CD8-positive, alpha-beta memory T cell (primary cell): Measurements from ENCODE around the gene EEIG2. TPM values are rescaled to one million over a fixed set of nuclear protein-coding genes. Genes with fewer than 3 reads are reported as not detected.

Experiments
- CTCF ChIA-PET: fragments of 350-600 bp; sonication (Branson Sonifier 250); formaldehyde crosslinking; loops from one replicate; lab custom pipeline; 2021; ENCODE audit warnings: antibody characterized with exemption; lab: Charles Lee
- POLR2A ChIA-PET: fragments of 350-600 bp; sonication (Branson Sonifier 250); formaldehyde crosslinking; loops from one replicate; lab custom pipeline; 2021; ENCODE audit warnings: antibody characterized with exemption; lab: Charles Lee
- DNase-seq, 5 donors: peaks; one replicate each; pipeline versions ENCODE4 v3.0.0 to v3.0.0-alpha.2; 2020 to 2022; ENCODE audit warnings: mixed read lengths in 1 of 5
- H3K27ac ChIP-seq: one replicate; pipeline ENCODE4 v1.7.0; 2013; ENCODE audit warnings: low read depth, mild to moderate bottlenecking, low read length, moderate library complexity
- H3K27me3 ChIP-seq: 2 replicates; pipeline ENCODE4 v1.7.0; 2013; ENCODE audit warnings: low read length, mild to moderate bottlenecking; ENCODE audit not compliant: insufficient read depth, poor library complexity, severe bottlenecking
- H3K36me3 ChIP-seq: 2 replicates; pipeline ENCODE4 v1.7.0; 2013; ENCODE audit warnings: mild to moderate bottlenecking, low read length, moderate library complexity; ENCODE audit not compliant: insufficient read depth
- H3K4me1 ChIP-seq: 2 replicates; pipeline ENCODE4 v1.7.0; 2013; ENCODE audit warnings: mild to moderate bottlenecking, low read length, moderate library complexity; ENCODE audit not compliant: insufficient read depth
- H3K4me3 ChIP-seq: 2 replicates; pipeline ENCODE4 v1.7.0; 2013; ENCODE audit warnings: mild to moderate bottlenecking, low read length
- H3K9me3 ChIP-seq: 2 replicates; pipeline ENCODE4 v1.7.0; 2013; ENCODE audit warnings: mild to moderate bottlenecking, low read length
- H3K27ac Mint-ChIP-seq, 8 donors: one replicate each; pipeline ENCODE4 v1.8.0; 2020 to 2021; ENCODE audit warnings: mixed read lengths in 8 of 8, mild to moderate bottlenecking in 6 of 8, inconsistent platforms in 3 of 8, moderate library complexity in 3 of 8
- H3K27me3 Mint-ChIP-seq, 2 donors: one replicate each; pipeline ENCODE4 v1.8.0; 2020 to 2021; ENCODE audit warnings: mixed read lengths in 2 of 2, mild to moderate bottlenecking in 1 of 2, moderate library complexity in 1 of 2
- H3K36me3 Mint-ChIP-seq, 3 donors: one replicate each; pipeline ENCODE4 v1.8.0; 2020 to 2021; ENCODE audit warnings: mixed read lengths in 3 of 3, inconsistent platforms in 1 of 3, mild to moderate bottlenecking in 1 of 3
- H3K4me1 Mint-ChIP-seq, 3 donors: one replicate each; pipeline ENCODE4 v1.8.0; 2020 to 2021; ENCODE audit warnings: mixed read lengths in 3 of 3, inconsistent platforms in 1 of 3, mild to moderate bottlenecking in 1 of 3
- H3K4me3 Mint-ChIP-seq, 7 donors: one replicate each; pipeline ENCODE4 v1.8.0; 2020 to 2021; ENCODE audit warnings: mixed read lengths in 7 of 7, mild to moderate bottlenecking in 6 of 7, moderate library complexity in 4 of 7, inconsistent platforms in 2 of 7
- H3K9me3 Mint-ChIP-seq, 5 donors: one replicate each; pipeline ENCODE4 v1.8.0; 2020 to 2022; ENCODE audit warnings: mixed read lengths in 5 of 5, mild to moderate bottlenecking in 3 of 5, moderate library complexity in 2 of 5, inconsistent platforms in 1 of 5
- polyA plus RNA-seq: library from polyadenylated mRNA; unstranded; fragments of 300-500 nt; fragmentation: Illumina TruSeq; gene quantifications from one replicate; pipeline ENCODE4 v1.2.3, GENCODE V29; 2021
- total RNA-seq, 2 experiments: library from RNA; stranded (reverse); gene quantifications; one replicate each; pipeline ENCODE4 v1.2.3, GENCODE V29; 2021

The EEIG2 gene
- total and polyA plus RNA-seq, 3 experiments from 2014 or later, result 2.1 to 21.0 (median 19.4) TPM

GRCh38 chr1:108523829-108524228 is 36.1 kb upstream of the EEIG2 start:
- H3K27ac Mint-ChIP-seq, result no peak overlapping the region
- ChIA-PET POLR2A (no interaction called here), CTCF (no interaction called here)
- H3K4me3 ChIP-seq, result no peak overlapping the region
- no peaks in the 10 kb centered on the region for H3K4me1 Mint-ChIP-seq
- H3K36me3 Mint-ChIP-seq, result peaks cover 0 to 2% (median 0%) of the 10 kb centered on the region in 3 donors
- H3K27me3 Mint-ChIP-seq, result peaks cover 13 to 42% of the 10 kb centered on the region in 2 donors
- DNase-seq, result no peak
- H3K27me3 ChIP-seq, result no peaks in the 10 kb centered on the region
- H3K36me3 ChIP-seq, result no peaks in the 10 kb centered on the region
- H3K9me3 ChIP-seq, result no peaks in the 10 kb centered on the region
- H3K4me1 ChIP-seq, result no peaks in the 10 kb centered on the region
- peaks cover 0 to 3% (median 0%) of the 10 kb centered on the region in 5 donors for H3K9me3 Mint-ChIP-seq
- no peak overlapping the region for H3K27ac ChIP-seq
- H3K4me3 Mint-ChIP-seq, result no peak overlapping the region

- H3K36me3 ChIP-seq, result no peaks in the 10 kb centered on the region
- H3K4me1 ChIP-seq, result no peaks in the 10 kb centered on the region
- Mint-ChIP-seq H3K9me3 (peaks cover 0 to 3% (median 0%) of the 10 kb centered on the region in 5 donors), H3K36me3 (peaks cover 0 to 2% (median 0%) of the 10 kb centered on the region in 3 donors), H3K27ac (no peak overlapping the region), H3K27me3 (peaks cover 13 to 36% of the 10 kb centered on the region in 2 donors), H3K4me3 (no peak overlapping the region), H3K4me1 (no peaks in the 10 kb centered on the region)
- no peak overlapping the region for H3K4me3 ChIP-seq
- H3K9me3 ChIP-seq, result no peaks in the 10 kb centered on the region
- H3K27ac ChIP-seq, result no peak overlapping the region
- DNase-seq, result no peak
- H3K27me3 ChIP-seq, result no peaks in the 10 kb centered on the region
- ChIA-PET POLR2A (no interaction called here), CTCF (interaction anchor here (1.6 kb wide), 1 partner anchor 35 kb away, joined by 6 read pairs; the partner anchor contains the start of gene EEIG2)
These were observed 35.2 kb upstream of the EEIG2 start for GRCh38 chr1:108524676-108525075.

GRCh38 chr1:108527135-108527534 is 32.8 kb upstream of the EEIG2 start:
- H3K27ac Mint-ChIP-seq, result no peak overlapping the region
- peaks cover 0 to 2% (median 0%) of the 10 kb centered on the region in 3 donors for H3K36me3 Mint-ChIP-seq
- no peaks in the 10 kb centered on the region for H3K4me1 Mint-ChIP-seq
- no peaks in the 10 kb centered on the region for H3K9me3 ChIP-seq
- H3K9me3 Mint-ChIP-seq, result peaks cover 0 to 3% (median 0%) of the 10 kb centered on the region in 5 donors
- ChIA-PET POLR2A (no interaction called here), CTCF (no interaction called here)
- no peak overlapping the region for H3K27ac ChIP-seq
- H3K27me3 Mint-ChIP-seq, result peaks cover 15 to 30% of the 10 kb centered on the region in 2 donors
- no peaks in the 10 kb centered on the region for H3K36me3 ChIP-seq
- H3K27me3 ChIP-seq, result no peaks in the 10 kb centered on the region
- H3K4me3 Mint-ChIP-seq, result no peak overlapping the region
- H3K4me1 ChIP-seq, result no peaks in the 10 kb centered on the region
- DNase-seq, result no peak
- no peak overlapping the region for H3K4me3 ChIP-seq

- no peak overlapping the region for H3K4me3 ChIP-seq
- no peaks in the 10 kb centered on the region for H3K36me3 ChIP-seq
- no peaks in the 10 kb centered on the region for H3K27me3 ChIP-seq
- Mint-ChIP-seq H3K9me3 (peaks cover 0 to 3% (median 0%) of the 10 kb centered on the region in 5 donors), H3K27ac (no peak overlapping the region), H3K27me3 (peaks cover 15 to 30% of the 10 kb centered on the region in 2 donors), H3K36me3 (peaks cover 0 to 2% (median 0%) of the 10 kb centered on the region in 3 donors), H3K4me3 (no peak overlapping the region), H3K4me1 (no peaks in the 10 kb centered on the region)
- H3K27ac ChIP-seq, result no peak overlapping the region
- H3K4me1 ChIP-seq, result no peaks in the 10 kb centered on the region
- no peak for DNase-seq
- no peaks in the 10 kb centered on the region for H3K9me3 ChIP-seq
- POLR2A ChIA-PET, result no interaction called here
- CTCF ChIA-PET, result no interaction called here
These were observed 32.1 kb upstream of the EEIG2 start for GRCh38 chr1:108527837-108528236.

GRCh38 chr1:108531444-108531843 is 28.5 kb upstream of the EEIG2 start:
- no peaks in the 10 kb centered on the region for H3K9me3 Mint-ChIP-seq
- ChIA-PET POLR2A (no interaction called here), CTCF (no interaction called here)
- no peaks in the 10 kb centered on the region for H3K4me1 ChIP-seq
- peaks cover 9 to 27% of the 10 kb centered on the region in 2 donors for H3K27me3 Mint-ChIP-seq
- no peaks in the 10 kb centered on the region for H3K9me3 ChIP-seq
- H3K27ac ChIP-seq, result no peak overlapping the region
- no peaks in the 10 kb centered on the region for H3K36me3 ChIP-seq
- DNase-seq, result no peak
- H3K4me3 Mint-ChIP-seq, result no peak overlapping the region
- no peaks in the 10 kb centered on the region for H3K36me3 Mint-ChIP-seq
- no peaks in the 10 kb centered on the region for H3K27me3 ChIP-seq
- no peaks in the 10 kb centered on the region for H3K4me1 Mint-ChIP-seq
- no peak overlapping the region for H3K4me3 ChIP-seq
- no peak overlapping the region for H3K27ac Mint-ChIP-seq

- no peak overlapping the region for H3K4me3 ChIP-seq
- Mint-ChIP-seq H3K4me1 (no peaks in the 10 kb centered on the region), H3K36me3 (no peaks in the 10 kb centered on the region), H3K4me3 (no peak overlapping the region), H3K9me3 (peaks cover 0 to 3% (median 0%) of the 10 kb centered on the region in 5 donors), H3K27me3 (peaks cover 8 to 27% of the 10 kb centered on the region in 2 donors), H3K27ac (no peak overlapping the region)
- no peaks in the 10 kb centered on the region for H3K36me3 ChIP-seq
- no peak for DNase-seq
- ChIA-PET POLR2A (no interaction called here), CTCF (interaction anchor here (1.1 to 1.3 kb wide), 2 partner anchors 17 to 28 kb away, joined by 3 to 5 read pairs; no protein-coding TSS in a partner anchor)
- no peaks in the 10 kb centered on the region for H3K9me3 ChIP-seq
- H3K27ac ChIP-seq, result no peak overlapping the region
- no peaks in the 10 kb centered on the region for H3K4me1 ChIP-seq
- H3K27me3 ChIP-seq, result no peaks in the 10 kb centered on the region
These were observed 27.2 kb upstream of the EEIG2 start for GRCh38 chr1:108532730-108533129.

GRCh38 chr1:108533351-108534083 is 26.4 kb upstream of the EEIG2 start:
- Mint-ChIP-seq H3K9me3 (peaks cover 0 to 3% (median 0%) of the 10 kb centered on the region in 5 donors), H3K36me3 (no peaks in the 10 kb centered on the region), H3K4me1 (peaks cover 0 to 6% (median 0%) of the 10 kb centered on the region in 3 donors), H3K27me3 (peaks cover 10 to 32% of the 10 kb centered on the region in 2 donors), H3K4me3 (no peak overlapping the region), H3K27ac (no peak overlapping the region)
- Histone ChIP-seq H3K4me1 (no peaks in the 10 kb centered on the region), H3K9me3 (no peaks in the 10 kb centered on the region), H3K27me3 (no peaks in the 10 kb centered on the region), H3K27ac (peak overlapping the region; percentile 35), H3K36me3 (no peaks in the 10 kb centered on the region), H3K4me3 (no peak overlapping the region)
- no peak for DNase-seq
- POLR2A ChIA-PET, result no interaction called here
- CTCF ChIA-PET, result interaction anchor here (1.0 to 1.3 kb wide), 3 partner anchors 16 to 27 kb away, joined by 3 to 5 read pairs (median 3); no protein-coding TSS in a partner anchor

- H3K27ac Mint-ChIP-seq, result peak overlapping the region in 1 of 8 donors; percentile 77
- H3K9me3 ChIP-seq, result no peaks in the 10 kb centered on the region
- POLR2A ChIA-PET, result no interaction called here
- H3K27ac ChIP-seq, result no peak overlapping the region
- H3K27me3 Mint-ChIP-seq, result peaks cover 14 to 42% of the 10 kb centered on the region in 2 donors
- no peaks in the 10 kb centered on the region for H3K36me3 Mint-ChIP-seq
- CTCF ChIA-PET, result interaction anchor here (1.0 to 1.5 kb wide), 3 partner anchors 22 to 47 kb away, joined by 3 to 4 read pairs (median 3); no protein-coding TSS in a partner anchor
- no peaks in the 10 kb centered on the region for H3K36me3 ChIP-seq
- peaks cover 0 to 3% (median 0%) of the 10 kb centered on the region in 5 donors for H3K9me3 Mint-ChIP-seq
- H3K4me1 Mint-ChIP-seq, result peaks cover 0 to 6% (median 0%) of the 10 kb centered on the region in 3 donors
- H3K4me1 ChIP-seq, result no peaks in the 10 kb centered on the region
- no peak overlapping the region for H3K4me3 Mint-ChIP-seq
- DNase-seq, result no peak
- no peaks in the 10 kb centered on the region for H3K27me3 ChIP-seq
- H3K4me3 ChIP-seq, result no peak overlapping the region
These were observed 25.1 kb upstream of the EEIG2 start for GRCh38 chr1:108534759-108535158.
